CD4-positive, alpha-beta T cell (primary cell): Measurements from ENCODE around the gene LYST. TPM values are rescaled to one million over a fixed set of nuclear protein-coding genes. Genes with fewer than 3 reads are reported as not detected.
A peak's percentile ranks its signal among the peaks of the same experiment; 100 is the strongest.
"Not testable (repeated sequence)": the region's sequence is repeated elsewhere in the genome, so short reads cannot be mapped to it uniquely, and the experiment has no call there.

Source experiments
- ATAC-seq: fragments of 200-7000 bp; cut with Tn5 transposase; one replicate; pipeline ENCODE4 v1.10.0; 2022; ENCODE audit warnings: mild to moderate bottlenecking; ENCODE audit not compliant: poor library complexity
- CTCF ChIA-PET: fragments of 350-600 bp; sonication (Branson Sonifier 250); formaldehyde crosslinking; loops from one replicate; lab custom pipeline; 2021; ENCODE audit warnings: antibody characterized with exemption, inconsistent platforms; lab: Charles Lee
- POLR2A ChIA-PET: fragments of 350-600 bp; sonication (Branson Sonifier 250); formaldehyde crosslinking; loops from one replicate; lab custom pipeline; 2021; ENCODE audit warnings: antibody characterized with exemption, inconsistent platforms; lab: Charles Lee
- DNase-seq, 14 experiments: peaks; one replicate each; pipeline ENCODE4 v3.0.0-alpha.2; 2013 to 2020; ENCODE audit warnings: mixed read lengths in 2 of 14
- H3K27ac ChIP-seq, 2 donors: one replicate each; pipeline versions ENCODE4 v1.5.1 to v1.7.0; 2013; ENCODE audit warnings: low read length in 2 of 2, low read depth in 1 of 2, mild to moderate bottlenecking in 1 of 2
- H3K27me3 ChIP-seq, 2 experiments: 1 replicate in 1 of 2; 2 replicates in 1 of 2; pipeline versions ENCODE4 v1.6.1 to v1.7.0; 2013; ENCODE audit warnings: low read length in 2 of 2, control low read depth in 1 of 2, mild to moderate bottlenecking in 1 of 2, moderate library complexity in 1 of 2; ENCODE audit not compliant: insufficient read depth in 2 of 2, control insufficient read depth in 1 of 2
- H3K36me3 ChIP-seq: one replicate; pipeline ENCODE4 v1.6.1; 2013; ENCODE audit warnings: low read length, control low read depth; ENCODE audit not compliant: insufficient read depth
- H3K4me1 ChIP-seq: one replicate; pipeline ENCODE4 v1.6.1; 2013; ENCODE audit warnings: low read length, control low read depth; ENCODE audit not compliant: insufficient read depth
- H3K4me3 ChIP-seq: one replicate; pipeline ENCODE4 v1.5.1; 2013; ENCODE audit warnings: mild to moderate bottlenecking, low read length, moderate library complexity
- H3K9me3 ChIP-seq, 2 experiments: 1 replicate in 1 of 2; 2 replicates in 1 of 2; pipeline versions ENCODE4 v1.6.1 to v1.7.0; 2013; ENCODE audit warnings: low read length in 2 of 2, mild to moderate bottlenecking in 2 of 2, control low read depth in 1 of 2, moderate library complexity in 1 of 2; ENCODE audit not compliant: control insufficient read depth in 1 of 2, insufficient read depth in 1 of 2
- H3K27ac Mint-ChIP-seq: one replicate; pipeline ENCODE4 v1.8.0; 2020; ENCODE audit warnings: mixed read lengths
- H3K27me3 Mint-ChIP-seq: one replicate; pipeline ENCODE4 v1.8.0; 2021; ENCODE audit warnings: mixed read lengths
- H3K36me3 Mint-ChIP-seq: one replicate; pipeline ENCODE4 v1.8.0; 2021; ENCODE audit warnings: low read depth, mixed read lengths
- H3K4me1 Mint-ChIP-seq: one replicate; pipeline ENCODE4 v1.8.0; 2021; ENCODE audit warnings: low read depth, mixed read lengths
- H3K4me3 Mint-ChIP-seq: one replicate; pipeline ENCODE4 v1.8.0; 2020; ENCODE audit warnings: mild to moderate bottlenecking, mixed read lengths
- H3K9me3 Mint-ChIP-seq: one replicate; pipeline ENCODE4 v1.8.0; 2020; ENCODE audit warnings: mixed read lengths
- CTCF ChIP-seq: fragments of 200-600 bp; IDR thresholded peaks from one replicate; pipeline ENCODE4 v1.8.0; 2022; ENCODE audit warnings: antibody characterized with exemption, mild to moderate bottlenecking
- intact Hi-C, 2 experiments: fragments of 100-400 bp; cut with DNase I in 1 of 2; cut with micrococcal nuclease in 1 of 2; formaldehyde crosslinking; loops; one replicate each; pipeline versions ENCODE4 v1.15.1 to v1.9.0; 2023 to 2025; cut with DNase I, micrococcal nuclease
- total RNA-seq, 174 experiments: library from RNA in 2 of 174; stranded (reverse) in 2 of 174; gene quantifications; one replicate each; pipeline ENCODE4 v1.2.3 and lab custom pipeline; 2021 to 2026

The LYST gene
- total RNA-seq, 2 experiments from 2014 or later: 24.9 to 26.8 TPM

DNA sequence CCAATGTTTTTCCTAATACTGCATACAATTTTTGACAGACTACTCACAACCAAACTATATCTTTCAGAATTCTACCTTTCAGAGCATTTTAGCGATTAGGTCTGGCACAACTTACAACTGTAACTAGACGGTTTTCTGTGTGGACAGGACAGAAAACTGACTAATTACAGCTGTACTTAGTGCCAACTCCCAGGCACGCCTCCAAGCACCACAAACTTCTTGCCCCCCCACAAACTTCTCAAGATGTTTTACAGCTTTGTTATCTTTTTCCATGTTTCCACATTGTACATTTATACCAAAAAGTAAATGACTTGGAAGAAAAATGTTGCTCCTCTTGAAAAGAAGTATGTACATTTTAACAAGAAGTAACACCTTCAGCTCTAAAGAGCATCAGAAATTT, 13.8 kb downstream of the LYST start:
- no peak overlapping the region for H3K4me3 ChIP-seq
- Mint-ChIP-seq H3K4me1 (peaks cover 60% of the 10 kb centered on the region), H3K4me3 (no peak overlapping the region), H3K36me3 (no peaks in the 10 kb centered on the region), H3K27ac (no peak overlapping the region), H3K9me3 (no peaks in the 10 kb centered on the region), H3K27me3 (no peaks in the 10 kb centered on the region)
- ChIA-PET POLR2A (interaction anchor here (2.8 kb wide), 1 partner anchor 13 kb away, joined by 18 read pairs; the partner anchor contains the start of gene LYST), CTCF (no interaction called here)
- H3K9me3 ChIP-seq: no peaks in the 10 kb centered on the region
- DNase-seq: no peak
- intact Hi-C loops: no loop called here
- peaks cover 3% of the 10 kb centered on the region for H3K4me1 ChIP-seq
- TF ChIP-seq CTCF: no peak
- H3K36me3 ChIP-seq: no peaks in the 10 kb centered on the region
- no peak overlapping the region for H3K27ac ChIP-seq
- no peaks in the 10 kb centered on the region for H3K27me3 ChIP-seq
- ATAC-seq: no peak

GRCh38 chr1:235851939-235852338, 14.8 kb downstream of the LYST start:
- no peaks in the 10 kb centered on the region for H3K36me3 Mint-ChIP-seq
- ChIA-PET POLR2A (interaction anchor here (2.8 kb wide), 1 partner anchor 14 kb away, joined by 18 read pairs; the partner anchor contains the start of gene LYST), CTCF (no interaction called here)
- H3K9me3 Mint-ChIP-seq: no peaks in the 10 kb centered on the region
- H3K4me3 Mint-ChIP-seq: no peak overlapping the region
- Histone ChIP-seq H3K27me3 (no peaks in the 10 kb centered on the region), H3K27ac (no peak overlapping the region), H3K4me3 (no peak overlapping the region), H3K9me3 (no peaks in the 10 kb centered on the region), H3K36me3 (no peaks in the 10 kb centered on the region), H3K4me1 (peaks cover 3% of the 10 kb centered on the region)
- TF ChIP-seq CTCF: no peak
- no peak overlapping the region for H3K27ac Mint-ChIP-seq
- intact Hi-C loops: no loop called here
- no peak for ATAC-seq
- DNase-seq: no peak
- H3K4me1 Mint-ChIP-seq: peaks cover 70% of the 10 kb centered on the region
- no peaks in the 10 kb centered on the region for H3K27me3 Mint-ChIP-seq

DNA sequence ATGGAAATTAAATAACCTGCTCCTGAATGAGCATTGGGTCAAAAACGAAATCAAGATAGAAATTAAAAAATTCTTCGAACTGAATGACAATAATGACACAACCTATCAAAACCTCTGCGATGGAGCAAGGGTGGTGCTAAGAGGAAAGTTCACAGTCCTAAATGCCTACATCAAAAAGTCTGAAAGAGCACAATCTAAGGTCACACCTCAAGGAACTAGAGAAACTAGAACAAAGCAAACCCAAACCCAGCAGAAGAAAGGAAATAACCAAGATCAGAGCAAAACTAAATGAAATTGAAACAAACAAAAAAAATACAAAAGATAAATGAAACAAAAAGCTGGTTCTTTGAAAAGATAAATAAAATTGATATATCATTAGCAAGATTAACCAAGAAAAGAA, 18.5 kb downstream of the LYST start:
- DNase-seq: peak in 3 of 14 experiments; percentile 32 to 71 (median 49)
- H3K4me3 ChIP-seq, H3K36me3 Mint-ChIP-seq, ATAC-seq, H3K9me3 ChIP-seq, H3K9me3 Mint-ChIP-seq, H3K27me3 ChIP-seq, H3K27me3 Mint-ChIP-seq, H3K36me3 ChIP-seq: not testable (repeated sequence)
- intact Hi-C loops: loop anchor here in 1 of 2 experiments (5.0 kb wide), 1 partner anchor 124 kb away; no protein-coding TSS in a partner anchor
- ChIA-PET POLR2A (interaction anchor here (0.8 to 1.5 kb wide), 5 partner anchors 9 to 124 kb away, joined by 3 to 7 read pairs (median 6); partner anchors contain the start of gene LYST), CTCF (interaction anchor here (1.0 to 2.0 kb wide), 2 partner anchors 18 to 124 kb away, joined by 3 to 7 read pairs; no protein-coding TSS in a partner anchor)
- Histone ChIP-seq H3K27ac (peak overlapping the region in 1 of 2 donors; percentile 34), H3K4me1 (peaks cover 14% of the 10 kb centered on the region)
- peak overlapping the region; percentile 50 for H3K27ac Mint-ChIP-seq
- peaks cover 69% of the 10 kb centered on the region for H3K4me1 Mint-ChIP-seq
- H3K4me3 Mint-ChIP-seq: peak overlapping the region; percentile 57

DNA sequence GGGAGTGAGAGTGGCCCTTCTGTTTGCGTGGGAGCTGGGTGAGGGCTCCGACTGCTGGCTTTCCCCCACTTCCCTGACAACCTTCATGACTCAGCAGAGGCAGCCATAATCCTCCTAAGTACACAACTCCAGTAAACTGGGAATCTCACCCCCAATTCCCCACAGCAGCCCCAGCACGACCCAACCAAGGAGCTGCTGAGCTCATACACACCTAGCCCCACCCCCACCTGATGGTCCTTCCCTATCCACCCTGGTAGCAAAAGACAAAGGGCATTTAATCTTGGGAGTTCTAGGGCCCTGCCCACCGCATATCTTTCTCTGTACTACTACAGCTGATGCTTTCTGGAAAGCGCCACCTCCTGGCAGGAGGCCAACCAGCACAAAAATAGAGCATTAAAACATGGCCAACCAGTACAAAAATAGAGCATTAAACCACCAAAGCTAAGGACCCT, 21.0 kb downstream of the LYST start:
- peaks cover 11% of the 10 kb centered on the region for H3K4me1 ChIP-seq
- not testable (repeated sequence) for DNase-seq, ATAC-seq, H3K27me3 Mint-ChIP-seq, H3K27ac Mint-ChIP-seq, H3K9me3 ChIP-seq, H3K27ac ChIP-seq, H3K4me3 Mint-ChIP-seq, H3K36me3 ChIP-seq, H3K36me3 Mint-ChIP-seq, H3K9me3 Mint-ChIP-seq, H3K4me3 ChIP-seq, H3K27me3 ChIP-seq
- intact Hi-C loops: loop anchor here in 1 of 2 experiments (5.0 kb wide), 1 partner anchor 127 kb away; no protein-coding TSS in a partner anchor
- CTCF ChIA-PET: interaction anchor here (0.9 to 1.1 kb wide), 2 partner anchors 10 to 20 kb away, joined by 3 to 4 read pairs; no protein-coding TSS in a partner anchor
- peaks cover 68% of the 10 kb centered on the region for H3K4me1 Mint-ChIP-seq
- POLR2A ChIA-PET: interaction anchor here (1.5 kb wide), 2 partner anchors 21 to 341 kb away, joined by 3 to 6 read pairs; partner anchors contain the start of gene LYST
